Fibroblast of pulmonary artery (primary cell): Measurements from ENCODE around the gene PBX4.

Source experiments
- DNase-seq: peaks from one replicate; pipeline ENCODE4 v3.0.0-alpha.2; 2010; ENCODE audit warnings: low read depth
- H3K4me3 ChIP-seq: replicated peaks from 2 replicates; pipeline ENCODE4 v1.5.1; 2011; ENCODE audit warnings: low read depth, mild to moderate bottlenecking, control low read depth, low read length, moderate library complexity
- TF ChIP-seq, protein P1 (sequence below): IDR thresholded peaks from 2 replicates; pipeline ENCODE4 v1.5.1; 2011; ENCODE audit warnings: mild to moderate bottlenecking, control low read depth, low read length, inconsistent platforms; ENCODE audit errors: missing control alignments

PBX4 gene

DNA sequence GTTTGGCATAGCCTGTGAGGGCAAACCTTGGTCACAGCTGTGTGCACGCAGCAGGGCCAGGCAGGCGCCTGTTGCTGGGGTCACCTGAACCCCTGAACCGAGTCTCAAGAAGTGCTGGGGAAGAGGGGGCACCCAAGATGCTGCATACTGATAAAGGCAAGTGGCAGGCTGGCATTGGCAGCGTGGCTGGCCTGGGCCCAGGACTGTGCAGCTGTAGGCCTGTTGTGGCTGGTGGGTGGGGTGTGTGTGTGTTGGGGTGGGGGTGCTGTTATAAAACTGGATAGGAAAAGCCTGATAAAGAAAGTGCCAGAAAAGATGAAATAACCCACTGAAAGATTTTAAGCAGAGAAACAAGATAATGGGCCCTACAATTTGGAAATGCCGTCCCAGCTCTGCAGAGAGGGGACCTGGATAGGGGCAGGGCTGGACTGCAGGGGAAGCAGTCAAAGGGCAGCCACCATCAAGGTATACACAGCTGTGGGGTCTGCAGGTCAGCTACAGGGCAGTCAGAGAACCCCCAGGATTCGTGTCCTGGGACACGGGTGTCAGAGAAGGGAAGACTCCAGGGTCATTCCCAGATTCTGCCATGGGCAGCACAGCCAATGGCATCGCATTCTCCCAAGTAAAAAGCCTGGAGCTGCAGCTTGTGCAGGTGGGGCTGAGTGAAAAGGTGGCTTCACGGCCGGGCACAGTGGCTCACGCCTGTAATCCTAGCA, 47.3 kb downstream of the PBX4 start:
- no peak for DNase-seq
- no peak overlapping the region for H3K4me3 ChIP-seq
- TF ChIP-seq, protein P1, sequence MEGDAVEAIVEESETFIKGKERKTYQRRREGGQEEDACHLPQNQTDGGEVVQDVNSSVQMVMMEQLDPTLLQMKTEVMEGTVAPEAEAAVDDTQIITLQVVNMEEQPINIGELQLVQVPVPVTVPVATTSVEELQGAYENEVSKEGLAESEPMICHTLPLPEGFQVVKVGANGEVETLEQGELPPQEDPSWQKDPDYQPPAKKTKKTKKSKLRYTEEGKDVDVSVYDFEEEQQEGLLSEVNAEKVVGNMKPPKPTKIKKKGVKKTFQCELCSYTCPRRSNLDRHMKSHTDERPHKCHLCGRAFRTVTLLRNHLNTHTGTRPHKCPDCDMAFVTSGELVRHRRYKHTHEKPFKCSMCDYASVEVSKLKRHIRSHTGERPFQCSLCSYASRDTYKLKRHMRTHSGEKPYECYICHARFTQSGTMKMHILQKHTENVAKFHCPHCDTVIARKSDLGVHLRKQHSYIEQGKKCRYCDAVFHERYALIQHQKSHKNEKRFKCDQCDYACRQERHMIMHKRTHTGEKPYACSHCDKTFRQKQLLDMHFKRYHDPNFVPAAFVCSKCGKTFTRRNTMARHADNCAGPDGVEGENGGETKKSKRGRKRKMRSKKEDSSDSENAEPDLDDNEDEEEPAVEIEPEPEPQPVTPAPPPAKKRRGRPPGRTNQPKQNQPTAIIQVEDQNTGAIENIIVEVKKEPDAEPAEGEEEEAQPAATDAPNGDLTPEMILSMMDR = no peak

DNA sequence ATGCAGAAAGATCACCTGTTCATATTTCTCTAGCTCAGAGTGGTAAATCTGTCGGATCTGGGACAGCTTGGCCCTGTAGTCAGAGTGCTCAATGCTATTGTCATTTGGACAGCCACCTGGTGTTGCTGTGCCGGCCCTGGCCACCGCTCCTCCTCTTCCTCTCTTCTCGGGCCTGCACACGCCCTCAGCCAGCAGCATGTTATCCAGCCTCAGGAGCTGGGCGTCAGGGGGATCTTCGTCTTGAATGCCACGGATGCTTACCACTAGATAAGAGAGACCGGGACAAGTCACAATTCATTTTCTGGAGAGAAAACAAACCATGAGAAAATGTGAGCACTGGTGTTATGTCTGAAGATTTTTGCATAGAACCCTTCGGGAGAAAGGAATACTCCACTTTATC, 47.9 kb downstream of the PBX4 start:
- no peak overlapping the region for H3K4me3 ChIP-seq
- no peak for DNase-seq
- TF ChIP-seq, protein P1 = no peak

DNA sequence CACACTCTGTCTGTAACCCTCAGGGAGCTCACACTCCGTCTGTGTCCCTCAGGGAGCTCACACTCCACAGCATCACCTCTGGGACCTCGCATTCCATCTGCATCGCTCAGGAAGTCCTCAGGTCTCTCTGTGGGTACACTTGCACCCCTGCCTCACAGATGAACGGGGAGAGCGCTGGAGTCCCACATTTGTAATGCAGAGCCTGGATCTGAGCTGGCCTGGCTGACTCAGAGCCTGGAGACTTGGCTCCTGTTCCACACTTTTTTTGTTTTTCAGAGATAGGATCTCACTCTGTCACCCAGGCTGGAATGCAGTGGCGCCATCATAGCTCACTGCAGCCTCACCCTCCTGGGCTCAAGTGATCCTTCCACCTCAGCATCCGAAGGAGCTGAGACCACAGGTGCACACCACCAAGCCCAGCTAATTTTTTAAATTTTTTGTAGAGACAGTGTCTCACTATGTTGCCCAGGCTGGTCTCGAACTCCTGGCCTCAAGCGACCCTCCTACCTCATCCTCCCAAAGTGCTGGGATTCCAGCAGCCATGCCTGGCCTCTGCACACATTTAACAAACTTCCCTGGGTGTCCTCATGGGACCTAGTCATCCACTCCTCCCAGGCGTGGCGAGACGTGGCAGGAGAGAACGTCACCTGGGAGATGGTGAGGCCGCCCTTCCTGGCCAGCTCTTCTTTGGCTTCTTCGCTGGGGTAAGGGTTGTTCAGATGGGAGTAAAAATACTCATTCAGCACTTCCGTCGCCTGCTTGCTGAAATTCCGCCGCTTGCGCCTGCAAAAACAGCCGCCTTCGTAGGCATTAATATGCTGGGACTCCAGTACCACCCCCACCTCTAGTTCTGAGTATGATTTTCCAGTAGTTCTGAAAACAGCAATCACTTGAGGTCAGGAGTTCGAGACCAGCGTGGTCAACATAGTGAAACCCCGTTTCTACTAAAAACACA, 49.4 kb downstream of the PBX4 start:
- TF ChIP-seq, protein P1 = no peak
- DNase-seq = peak; percentile 16

DNA sequence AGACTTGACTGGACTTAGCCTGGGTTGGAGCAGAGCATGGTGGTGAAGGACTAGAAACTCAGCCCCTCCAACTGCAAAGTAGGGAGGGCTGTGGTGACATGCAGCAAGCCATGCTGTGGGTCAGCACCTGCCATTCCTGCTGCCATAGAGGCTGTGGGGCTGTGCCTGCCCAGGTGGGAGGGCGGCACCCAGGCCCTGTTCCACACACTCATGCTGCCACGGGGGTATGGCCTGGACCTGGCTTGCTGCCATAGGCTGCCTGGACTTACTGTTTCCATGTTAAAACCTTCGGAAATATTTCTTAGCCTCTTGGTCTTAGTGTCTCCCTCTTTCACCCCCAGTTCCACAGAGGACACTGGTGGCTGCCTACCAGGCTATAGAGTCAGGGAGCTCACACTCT, 51.1 kb downstream of the PBX4 start:
- TF ChIP-seq, protein P1 = no peak
- no peak overlapping the region for H3K4me3 ChIP-seq
- DNase-seq = no peak

More for the DNA sequence above, 49.4 kb downstream of the PBX4 start:
- H3K4me3 ChIP-seq = no peak overlapping the region

DNA sequence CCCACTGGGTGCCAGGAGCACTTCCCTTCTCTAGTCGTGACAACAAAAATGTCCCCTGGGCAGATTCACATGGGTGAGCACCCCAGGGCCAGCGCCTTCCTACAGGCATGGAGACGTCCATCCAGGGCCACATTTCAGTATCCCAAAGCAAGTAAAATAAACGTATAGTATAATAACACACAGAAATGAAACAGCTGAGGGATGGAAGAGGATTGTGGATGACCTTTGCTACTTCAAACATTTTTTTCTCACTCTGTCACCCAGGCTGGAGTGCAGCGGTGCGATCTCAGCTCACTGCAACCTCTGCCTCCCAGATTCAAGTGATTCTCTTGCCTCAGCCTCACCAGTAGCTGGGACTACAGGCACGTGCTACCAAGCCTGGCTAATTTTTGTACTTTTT, 52.2 kb downstream of the PBX4 start:
- TF ChIP-seq, protein P1 = no peak
- DNase-seq = no peak

DNA sequence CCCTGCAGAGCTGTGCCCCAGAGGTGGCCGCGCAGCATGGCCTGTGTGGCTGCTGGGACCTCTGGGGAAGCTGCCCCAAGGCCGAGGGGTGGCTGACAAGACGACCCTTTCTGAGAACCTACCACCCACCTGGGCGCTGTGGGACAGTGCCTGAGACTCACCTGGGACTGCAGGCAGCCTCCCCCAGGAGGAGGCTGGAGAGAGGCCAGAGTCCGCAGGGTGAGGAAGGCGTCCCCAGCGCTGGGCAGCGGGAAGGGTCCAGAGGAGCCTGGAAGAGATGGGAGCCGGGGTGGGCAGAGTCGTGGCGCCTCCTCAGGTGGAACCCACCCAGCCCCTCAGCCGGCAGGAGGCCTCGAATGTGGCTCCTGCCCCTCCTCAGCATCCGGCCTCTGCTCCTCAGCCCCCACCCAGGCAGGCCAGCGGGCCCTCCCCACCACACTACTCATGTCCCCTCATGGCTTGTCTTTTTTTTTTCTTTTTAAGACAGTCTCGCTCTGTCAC, 55.1 kb downstream of the PBX4 start:
- TF ChIP-seq, protein P1 = no peak
- no peak overlapping the region for H3K4me3 ChIP-seq

More for the DNA sequence above, 52.2 kb downstream of the PBX4 start:
- H3K4me3 ChIP-seq = no peak overlapping the region

More for the DNA sequence above, 55.1 kb downstream of the PBX4 start:
- DNase-seq = no peak
